ENCODE measurements around the gene CBX1. TPM values are rescaled to one million over a fixed set of nuclear protein-coding genes. Genes with fewer than 3 reads are reported as not detected.

The CBX1 gene
- 10 to 100 TPM; 52.3 to 53.0 TPM for total RNA-seq

DNA sequence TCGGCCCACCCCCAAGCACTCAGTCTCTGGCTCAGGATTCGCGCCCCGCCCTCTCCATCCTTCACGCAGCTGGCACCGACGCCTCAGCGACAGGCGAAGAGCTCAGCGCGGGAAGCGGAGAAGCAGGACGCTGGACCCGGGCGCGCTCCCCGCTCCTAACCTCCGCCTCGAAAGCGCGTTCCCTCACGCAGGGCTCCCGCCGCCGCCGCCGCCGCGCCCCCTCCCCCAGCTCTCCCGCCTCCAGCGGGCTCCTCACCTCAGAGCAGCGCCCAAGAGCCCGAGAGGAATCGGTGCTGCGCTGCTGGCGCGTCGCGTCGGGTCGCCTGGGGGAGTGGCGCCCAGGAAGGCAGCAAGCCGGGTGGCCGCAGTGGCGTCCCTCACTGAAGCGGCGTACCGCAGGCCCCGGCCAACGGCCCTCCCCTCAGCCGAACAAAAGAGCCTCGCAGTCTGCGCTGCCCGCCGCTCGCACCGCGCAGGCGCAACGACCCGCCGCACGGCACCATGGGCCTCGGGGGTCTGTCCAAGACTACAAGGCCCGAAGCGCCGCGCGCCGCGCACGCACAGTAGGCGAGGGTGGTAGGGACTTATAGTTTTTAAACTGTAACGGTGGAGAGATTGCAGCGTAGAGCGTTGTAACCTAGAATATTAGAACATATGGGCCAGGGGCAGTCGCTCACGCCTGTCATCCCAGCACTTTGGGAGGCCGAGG, at the start of gene CBX1:
TSS of gene CBX1 (minus strand) at position 467 of the 709 bp plus-strand sequence. CDS start 24,474 bp downstream, outside the sequence.
- Mint-ChIP-seq H3K4me3 (peak within 1 kb of the TSS; percentile 98), H3K27me3 (no peaks in the 10 kb centered on the region), H3K9me3 (peaks cover 6% of the 10 kb centered on the region), H3K36me3 (ENCODE audit: low read depth) (peaks cover 5% of the 10 kb centered on the region), H3K4me1 (ENCODE audit: low read depth) (peaks cover 40% of the 10 kb centered on the region), H3K27ac (peak within 1 kb of the TSS; percentile 91)
- peak; percentile 95 for ATAC-seq
- CTCF ChIA-PET = interaction anchor here (1.1 to 5.2 kb wide), 4 partner anchors 21 to 75 kb away, joined by 4 to 31 read pairs (median 4); no protein-coding TSS in a partner anchor
- TF ChIP-seq, protein P1, sequence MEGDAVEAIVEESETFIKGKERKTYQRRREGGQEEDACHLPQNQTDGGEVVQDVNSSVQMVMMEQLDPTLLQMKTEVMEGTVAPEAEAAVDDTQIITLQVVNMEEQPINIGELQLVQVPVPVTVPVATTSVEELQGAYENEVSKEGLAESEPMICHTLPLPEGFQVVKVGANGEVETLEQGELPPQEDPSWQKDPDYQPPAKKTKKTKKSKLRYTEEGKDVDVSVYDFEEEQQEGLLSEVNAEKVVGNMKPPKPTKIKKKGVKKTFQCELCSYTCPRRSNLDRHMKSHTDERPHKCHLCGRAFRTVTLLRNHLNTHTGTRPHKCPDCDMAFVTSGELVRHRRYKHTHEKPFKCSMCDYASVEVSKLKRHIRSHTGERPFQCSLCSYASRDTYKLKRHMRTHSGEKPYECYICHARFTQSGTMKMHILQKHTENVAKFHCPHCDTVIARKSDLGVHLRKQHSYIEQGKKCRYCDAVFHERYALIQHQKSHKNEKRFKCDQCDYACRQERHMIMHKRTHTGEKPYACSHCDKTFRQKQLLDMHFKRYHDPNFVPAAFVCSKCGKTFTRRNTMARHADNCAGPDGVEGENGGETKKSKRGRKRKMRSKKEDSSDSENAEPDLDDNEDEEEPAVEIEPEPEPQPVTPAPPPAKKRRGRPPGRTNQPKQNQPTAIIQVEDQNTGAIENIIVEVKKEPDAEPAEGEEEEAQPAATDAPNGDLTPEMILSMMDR (IDR thresholded peaks at IDR 0.05) = no peak
- POLR2A ChIA-PET = interaction anchor here (1.0 to 1.3 kb wide), 4 partner anchors 11 to 28 kb away, joined by 3 to 4 read pairs (median 3); no protein-coding TSS in a partner anchor
- intact Hi-C loops (cut with micrococcal nuclease) = no loop called here
- DNase-seq = peak; percentile 98

DNA sequence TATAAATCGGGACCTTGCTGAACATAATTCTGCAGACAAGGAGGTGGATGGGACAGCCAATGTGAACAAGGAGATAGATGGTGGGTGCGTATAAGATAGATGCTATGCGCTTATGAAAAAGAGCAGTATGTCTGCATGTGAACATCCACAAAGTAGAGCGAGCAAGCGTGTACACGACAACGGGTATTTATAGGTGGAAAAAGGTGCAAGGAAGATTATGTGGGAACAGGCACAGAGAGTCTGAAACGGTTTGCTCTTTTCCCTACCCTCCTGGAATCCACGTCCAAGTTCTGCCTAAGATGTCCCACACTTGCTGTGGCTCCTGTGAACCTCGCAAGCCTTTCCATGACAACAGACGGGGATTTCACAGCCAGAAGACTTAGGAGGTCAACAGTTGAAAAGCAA, 49.3 kb upstream of the CBX1 start:
- no peaks in the 10 kb centered on the region for H3K27me3 Mint-ChIP-seq
- peaks cover 11% of the 10 kb centered on the region for H3K36me3 Mint-ChIP-seq (ENCODE audit: low read depth)
- CTCF ChIA-PET = interaction anchor here (1.1 to 1.2 kb wide), 2 partner anchors 11 to 17 kb away, joined by 3 read pairs; no protein-coding TSS in a partner anchor
- POLR2A ChIA-PET = no interaction called here
- no peak overlapping the region for H3K27ac Mint-ChIP-seq
- TF ChIP-seq, protein P1 (IDR thresholded peaks at IDR 0.05) = no peak
- no peak for DNase-seq
- ATAC-seq = no peak
- intact Hi-C loops (cut with micrococcal nuclease) = no loop called here
- no peak overlapping the region for H3K4me3 Mint-ChIP-seq
- no peaks in the 10 kb centered on the region for H3K9me3 Mint-ChIP-seq
- no peaks in the 10 kb centered on the region for H3K4me1 Mint-ChIP-seq (ENCODE audit: low read depth)

DNA sequence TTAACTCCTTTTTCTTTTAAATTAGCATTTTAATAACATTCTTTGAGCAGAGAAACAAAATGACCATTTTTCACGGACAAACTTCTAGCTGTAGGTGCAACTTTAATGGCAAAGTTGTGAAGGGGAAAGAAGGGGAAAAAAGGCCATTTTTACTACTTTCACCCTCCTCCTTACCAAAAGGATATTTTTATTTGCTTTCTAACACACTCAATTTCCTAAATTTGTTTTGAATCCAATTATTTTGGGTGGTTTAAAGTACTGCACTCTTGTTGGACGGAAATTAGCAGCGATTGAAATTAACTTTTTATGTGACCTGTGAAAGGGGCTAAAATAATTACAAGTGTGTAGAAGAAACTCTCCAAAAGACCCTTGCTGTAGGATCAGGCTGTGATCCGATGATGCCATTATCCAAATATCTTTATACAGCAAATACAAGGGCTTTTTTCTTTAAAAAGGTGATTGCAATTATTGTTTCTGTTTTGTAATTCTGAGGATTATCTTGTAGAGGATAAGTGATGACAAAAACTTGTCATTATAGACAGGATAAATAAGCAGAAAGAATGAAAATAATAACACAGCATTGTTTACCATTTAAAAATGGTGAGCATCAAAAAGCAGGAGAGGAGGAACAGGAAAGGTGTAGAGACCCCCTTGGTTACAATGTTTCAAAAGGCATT, 48.6 kb upstream of the CBX1 start:
- H3K4me3 Mint-ChIP-seq = no peak overlapping the region
- DNase-seq (no peak), ATAC-seq (no peak)
- ChIA-PET CTCF (interaction anchor here (1.5 kb wide), 1 partner anchor 19 kb away, joined by 3 read pairs; no protein-coding TSS in a partner anchor), POLR2A (interaction anchor here (0.8 to 1.3 kb wide), 2 partner anchors 9 to 42 kb away, joined by 3 read pairs; no protein-coding TSS in a partner anchor)
- no peaks in the 10 kb centered on the region for H3K9me3 Mint-ChIP-seq
- H3K27me3 Mint-ChIP-seq = no peaks in the 10 kb centered on the region
- no peak overlapping the region for H3K27ac Mint-ChIP-seq
- TF ChIP-seq, protein P1 (IDR thresholded peaks at IDR 0.05) = no peak
- intact Hi-C loops (cut with micrococcal nuclease) = no loop called here
- H3K36me3 Mint-ChIP-seq (ENCODE audit: low read depth) = peaks cover 11% of the 10 kb centered on the region
- H3K4me1 Mint-ChIP-seq (ENCODE audit: low read depth) = peaks cover 3% of the 10 kb centered on the region

DNA sequence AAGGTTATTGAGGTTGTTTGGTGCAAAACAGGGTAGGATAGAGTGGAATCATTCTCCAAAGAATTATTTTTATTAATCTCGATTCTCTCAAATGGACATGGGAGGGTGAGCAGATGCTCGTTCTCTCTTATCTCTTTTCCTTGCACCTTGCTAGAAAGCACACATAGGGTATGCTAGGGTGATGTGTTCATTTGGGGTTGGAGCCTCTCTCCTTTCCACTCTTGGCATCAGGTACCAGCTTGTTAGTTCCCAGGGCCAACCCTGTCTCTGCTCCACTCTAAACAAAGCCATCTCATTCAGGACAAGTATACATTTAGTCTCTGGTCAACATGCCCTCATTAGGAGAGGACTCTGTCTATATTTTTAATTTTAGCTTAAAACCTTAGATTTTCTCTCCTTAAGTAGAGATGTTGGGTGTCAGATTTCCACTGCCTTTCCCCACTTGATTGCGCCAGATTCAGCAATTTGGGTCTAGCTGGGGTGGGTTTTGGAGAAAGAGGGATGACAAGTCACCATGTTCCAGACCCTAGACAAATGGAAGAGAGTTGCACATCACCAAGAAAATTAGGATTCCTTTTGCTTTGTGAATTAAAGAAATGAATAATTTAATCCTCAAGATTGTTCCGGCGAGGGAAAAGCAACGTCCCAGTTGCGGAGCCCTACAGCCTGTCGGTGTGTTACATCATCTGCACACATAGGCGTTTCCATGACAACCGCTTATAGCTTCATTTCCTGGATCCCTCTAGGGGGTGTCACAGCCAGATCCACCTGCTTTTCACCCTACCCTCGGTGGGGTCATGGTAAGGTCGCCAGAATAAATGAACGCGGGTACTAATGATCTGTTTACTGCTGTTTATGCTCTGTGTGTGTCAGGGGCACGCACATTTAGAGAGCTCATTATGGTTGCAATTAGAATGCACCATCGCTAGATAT, 47.8 kb upstream of the CBX1 start:
- peaks cover 5% of the 10 kb centered on the region for H3K4me1 Mint-ChIP-seq (ENCODE audit: low read depth)
- intact Hi-C loops (cut with micrococcal nuclease) = no loop called here
- no peaks in the 10 kb centered on the region for H3K9me3 Mint-ChIP-seq
- no peak overlapping the region for H3K27ac Mint-ChIP-seq
- DNase-seq (no peak), ATAC-seq (no peak)
- peaks cover 11% of the 10 kb centered on the region for H3K36me3 Mint-ChIP-seq (ENCODE audit: low read depth)
- no peaks in the 10 kb centered on the region for H3K27me3 Mint-ChIP-seq
- H3K4me3 Mint-ChIP-seq = no peak overlapping the region
- POLR2A ChIA-PET = interaction anchor here (0.8 to 1.4 kb wide), 3 partner anchors 8 to 43 kb away, joined by 3 read pairs; no protein-coding TSS in a partner anchor
- CTCF ChIA-PET = interaction anchor here (1.5 kb wide), 1 partner anchor 19 kb away, joined by 3 read pairs; no protein-coding TSS in a partner anchor
- TF ChIP-seq, protein P1 (IDR thresholded peaks at IDR 0.05) = no peak

Data from activated CD8-positive, alpha-beta T cell treated with anti-CD3 and anti-CD28 coated beads for 36 hours (primary cell).